Inflammatory macrophage treated with lipopolysaccharide for 4 hours (primary cell): ENCODE data around the gene OR10R2.

Experiments
- DNase-seq: peaks from one replicate; pipeline ENCODE4 v3.0.0-alpha.2; 2020

OR10R2 gene, protein sequence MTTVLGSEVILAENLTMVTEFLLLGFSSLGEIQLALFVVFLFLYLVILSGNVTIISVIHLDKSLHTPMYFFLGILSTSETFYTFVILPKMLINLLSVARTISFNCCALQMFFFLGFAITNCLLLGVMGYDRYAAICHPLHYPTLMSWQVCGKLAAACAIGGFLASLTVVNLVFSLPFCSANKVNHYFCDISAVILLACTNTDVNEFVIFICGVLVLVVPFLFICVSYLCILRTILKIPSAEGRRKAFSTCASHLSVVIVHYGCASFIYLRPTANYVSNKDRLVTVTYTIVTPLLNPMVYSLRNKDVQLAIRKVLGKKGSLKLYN

DNA sequence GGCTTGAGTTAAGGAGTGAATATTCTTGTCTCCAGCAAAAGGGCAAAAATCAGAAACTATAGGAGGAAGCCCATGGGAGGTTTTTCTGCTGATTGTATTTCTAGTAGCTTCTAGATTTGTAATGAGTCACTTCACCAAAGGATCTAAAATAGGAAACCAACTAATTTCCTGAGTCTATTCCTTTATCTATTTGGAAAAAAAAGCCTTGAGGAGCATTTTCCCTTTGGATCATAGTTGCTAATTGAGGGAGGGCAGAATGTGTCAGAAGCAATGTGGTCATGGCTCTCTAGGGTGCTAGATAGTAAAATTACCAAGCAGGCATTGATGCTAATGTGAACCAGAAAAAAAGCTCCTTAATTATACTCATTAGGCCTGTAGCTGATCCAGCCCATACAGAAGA lies at the start of gene OR10R2:
TSS of gene OR10R2 (plus strand) at position 301 of the 400 bp plus-strand sequence. CDS start 106 bp downstream, outside the sequence.
- no peak for DNase-seq

DNA sequence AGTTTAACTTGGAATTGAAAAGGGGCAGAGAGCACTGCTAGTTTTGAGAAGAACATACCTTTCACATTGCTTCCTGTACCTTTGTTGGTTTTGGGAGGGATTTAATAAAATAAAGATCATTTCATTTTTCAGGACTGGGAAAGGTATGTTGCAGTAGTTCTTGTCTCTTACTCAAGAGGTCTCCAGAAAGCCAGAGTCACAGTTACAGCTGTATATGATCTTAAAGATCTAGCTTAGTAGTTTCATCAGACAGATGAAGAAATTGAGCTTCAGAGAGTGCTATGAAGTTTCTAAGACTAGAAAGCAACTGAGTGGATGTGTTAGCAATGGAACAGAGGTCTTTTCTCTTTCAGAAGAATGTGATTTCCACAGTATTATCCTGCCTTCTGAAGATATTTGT lies 47.0 kb upstream of the OR10R2 start:
- DNase-seq: peak; percentile 39

DNA sequence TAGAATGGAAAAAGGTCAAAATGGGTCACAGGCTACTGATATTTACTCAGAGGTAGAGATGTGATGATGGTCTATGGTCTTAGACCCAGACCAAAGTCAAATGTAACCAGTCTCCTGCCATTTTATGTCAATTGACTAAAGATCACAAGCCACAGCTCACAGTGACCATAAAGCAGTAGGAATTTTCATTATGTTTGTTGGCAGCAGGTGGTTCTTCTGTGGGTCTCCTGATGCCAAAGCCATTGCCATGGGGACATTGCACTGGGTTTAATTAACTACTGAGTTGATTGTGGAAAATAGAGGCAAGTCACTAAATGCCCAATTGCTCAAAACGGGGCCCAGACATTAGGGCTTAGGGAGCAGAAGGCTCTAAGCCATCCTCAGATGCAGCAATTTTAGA lies 45.9 kb upstream of the OR10R2 start, which contains the start of gene OR10K2:
TSS of gene OR10K2 (minus strand) at position 101 of the 400 bp plus-strand sequence. CDS start 5,371 bp downstream, outside the sequence.
- DNase-seq: no peak

DNA sequence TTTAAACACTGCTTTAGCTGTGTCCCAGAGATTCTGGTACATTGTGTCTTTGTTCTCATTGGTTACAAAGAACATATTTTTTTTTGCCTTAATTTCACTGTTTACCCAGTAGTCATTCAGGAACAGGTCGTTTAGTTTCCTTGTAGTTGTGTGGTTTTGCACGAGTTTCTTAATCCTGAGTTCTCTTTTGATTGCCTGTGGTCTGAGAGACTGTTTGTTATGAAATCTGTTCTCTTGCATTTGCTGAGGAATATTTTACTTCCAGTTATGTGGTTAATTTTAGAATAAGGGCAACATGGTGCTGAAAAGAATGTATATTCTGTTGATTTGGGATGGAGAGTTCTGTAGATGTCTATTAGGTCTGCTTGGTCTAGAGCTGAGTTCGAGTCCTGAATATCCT lies 41.9 kb upstream of the OR10R2 start:
- peak; percentile 77 for DNase-seq

DNA sequence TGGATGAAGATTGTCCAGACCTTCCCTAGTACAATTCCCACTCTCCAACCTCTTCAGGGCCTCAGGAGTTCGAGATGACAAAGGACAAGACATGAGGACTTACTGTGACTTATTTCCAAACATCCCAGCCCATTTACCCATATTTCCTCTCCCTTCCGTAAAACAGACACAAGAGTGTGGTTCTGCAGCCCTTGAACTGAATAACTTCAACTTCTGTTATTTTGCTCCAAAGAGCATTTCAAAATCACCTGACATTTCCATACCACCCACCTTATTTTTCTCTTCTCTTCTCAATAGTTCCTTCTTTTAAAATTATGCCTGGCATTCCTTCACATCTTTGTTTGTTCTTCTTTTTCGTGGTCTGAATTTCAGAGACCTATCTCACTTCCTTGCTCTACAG lies 37.3 kb upstream of the OR10R2 start:
- DNase-seq: peak; percentile 56

DNA sequence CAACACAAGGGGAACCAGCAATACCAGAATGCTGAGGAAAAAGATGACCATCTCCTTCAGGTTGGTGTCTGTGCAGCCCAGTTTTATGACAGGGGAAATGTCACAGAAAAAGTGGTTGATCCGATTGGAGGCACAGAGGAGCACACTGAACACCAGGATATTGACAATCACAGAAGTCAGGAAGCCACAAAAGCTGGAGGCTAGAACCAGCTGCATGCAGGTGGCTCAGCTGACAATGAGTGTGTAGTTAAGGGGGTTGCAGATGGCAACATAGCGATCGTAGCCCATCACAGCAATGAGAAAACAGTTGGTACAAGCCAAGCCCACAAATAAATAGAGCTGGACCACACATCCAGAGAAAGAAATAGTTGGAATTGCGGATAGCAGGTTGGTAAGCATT lies 26.6 kb upstream of the OR10R2 start:
- no peak for DNase-seq

DNA sequence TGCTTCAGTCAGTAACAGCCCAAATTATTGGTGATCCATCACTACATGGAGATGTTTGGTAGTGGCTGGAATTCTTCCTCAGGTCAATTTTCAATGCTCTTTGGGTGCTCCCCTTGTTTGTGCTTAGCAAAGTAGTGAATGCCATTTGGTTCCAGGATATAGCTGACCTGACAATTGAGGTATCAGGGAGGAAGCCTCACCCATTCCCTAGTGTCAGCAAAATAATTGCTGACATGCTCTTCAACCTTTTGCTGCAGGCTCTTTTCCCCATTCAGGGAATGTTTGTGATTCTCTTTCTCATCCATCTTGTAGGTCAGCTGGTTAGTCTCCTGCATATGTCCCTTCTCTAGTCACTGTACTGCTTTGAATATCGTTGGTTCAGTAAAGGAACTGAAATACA lies 17.5 kb upstream of the OR10R2 start:
- no peak for DNase-seq

DNA sequence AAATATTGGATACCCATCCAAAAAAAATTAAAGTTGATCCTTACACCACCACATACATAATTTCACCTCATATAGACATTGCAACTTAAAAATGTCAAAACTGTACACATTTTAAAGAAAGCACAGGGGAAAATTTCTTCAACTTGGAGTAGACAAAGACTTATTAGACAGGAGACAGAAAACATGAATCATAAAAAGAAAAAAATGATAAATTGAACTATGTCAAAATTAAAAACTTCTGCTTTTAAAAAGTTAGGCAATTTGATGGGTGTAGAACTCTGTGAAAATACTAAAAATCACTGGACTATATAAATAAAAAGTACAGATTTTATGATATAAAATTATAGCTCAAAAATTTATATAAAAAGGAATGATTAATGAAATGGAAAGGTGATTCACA lies 14.8 kb upstream of the OR10R2 start:
- DNase-seq: peak; percentile 50

DNA sequence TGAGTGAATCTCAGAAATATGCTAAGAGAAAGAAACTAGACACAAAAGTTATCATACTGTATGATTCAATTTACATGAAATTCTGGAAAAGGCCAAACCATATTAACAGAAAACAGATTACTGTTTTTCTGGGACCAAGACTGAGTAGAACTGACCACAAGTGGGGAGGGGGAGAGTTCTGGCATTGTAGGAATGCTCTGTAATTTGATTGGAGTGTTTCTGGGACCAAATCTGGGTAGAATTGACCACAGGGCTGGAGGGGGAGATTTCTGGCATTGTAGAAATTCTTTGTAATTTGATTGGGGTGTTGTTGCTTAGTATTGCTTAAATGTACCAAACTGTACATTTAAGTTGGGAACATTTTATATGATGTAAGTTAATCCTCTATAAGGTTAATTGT lies 13.8 kb upstream of the OR10R2 start:
- DNase-seq: no peak

DNA sequence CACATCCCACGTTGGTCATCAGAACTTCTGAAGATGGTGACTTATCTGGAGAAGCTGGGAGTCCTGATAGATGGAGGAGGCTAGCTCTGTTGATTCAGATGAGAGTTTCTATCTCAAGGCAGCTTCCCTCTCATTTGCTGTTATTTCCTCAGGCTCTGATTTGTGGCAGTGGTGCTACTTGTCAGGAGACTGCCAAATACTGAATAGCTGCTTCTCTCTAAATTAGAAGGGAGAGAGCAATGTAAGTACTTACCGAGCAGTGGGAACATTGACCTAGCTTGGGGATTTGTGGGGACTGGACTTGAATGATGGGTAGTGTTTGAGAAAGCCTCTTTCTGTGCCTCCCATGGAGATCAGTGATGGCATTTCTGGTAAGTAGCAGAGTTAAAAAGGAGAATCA lies 10.5 kb upstream of the OR10R2 start, which contains the start of gene OR10K1:
TSS of gene OR10K1 (plus strand) at position 301 of the 400 bp plus-strand sequence. CDS start 3,728 bp downstream, outside the sequence.
- DNase-seq: no peak

DNA sequence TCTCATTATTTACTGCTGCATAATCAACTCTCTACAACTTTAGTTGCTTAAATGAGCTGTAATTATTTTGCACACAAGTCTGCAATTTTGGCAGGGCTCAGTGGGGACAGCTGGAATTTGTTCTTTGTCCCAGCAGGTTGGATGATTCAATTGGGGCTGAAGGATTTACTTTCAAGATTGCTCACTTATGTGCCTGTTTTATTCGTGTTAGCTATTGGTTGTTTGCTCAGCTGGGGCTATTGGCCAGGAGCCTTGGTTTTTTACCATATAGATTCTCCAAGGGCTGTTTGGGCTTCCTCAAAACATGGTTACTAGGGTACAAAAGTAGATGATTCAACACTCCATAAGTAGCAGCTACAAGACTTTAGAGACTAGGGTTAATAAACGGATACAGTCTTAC lies 13.4 kb downstream of the OR10R2 start:
- DNase-seq: no peak

DNA sequence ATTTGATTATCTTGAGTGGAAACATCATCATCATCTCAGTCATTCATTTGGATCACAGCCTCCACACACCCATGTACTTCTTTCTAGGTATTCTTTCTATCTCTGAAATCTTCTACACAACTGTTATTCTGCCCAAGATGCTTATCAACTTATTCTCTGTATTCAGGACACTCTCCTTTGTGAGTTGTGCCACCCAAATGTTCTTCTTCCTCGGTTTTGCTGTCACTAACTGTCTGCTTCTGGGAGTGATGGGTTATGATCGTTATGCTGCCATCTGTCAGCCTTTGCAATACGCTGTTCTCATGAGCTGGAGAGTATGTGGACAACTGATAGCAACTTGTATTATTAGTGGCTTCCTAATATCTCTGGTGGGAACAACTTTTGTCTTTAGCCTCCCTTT lies 19.3 kb downstream of the OR10R2 start:
- no peak for DNase-seq

DNA sequence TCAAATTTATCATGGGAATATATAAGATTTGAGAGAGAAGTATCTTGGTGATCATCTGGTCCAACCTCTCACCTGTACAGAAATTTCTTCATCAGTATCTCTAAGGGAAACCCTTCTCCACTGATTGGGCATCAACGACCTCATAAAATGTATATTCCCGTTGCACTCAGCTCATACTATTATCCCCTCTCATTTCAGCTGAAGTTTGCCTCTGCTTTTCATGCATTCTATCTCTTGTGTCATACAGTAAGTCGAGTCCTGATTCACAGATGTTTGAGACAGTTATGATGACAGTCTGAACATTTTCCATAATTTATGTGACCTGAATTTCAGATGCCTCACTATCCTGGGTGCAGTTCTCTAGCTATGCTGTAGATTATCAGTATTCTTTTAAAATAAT lies 21.0 kb downstream of the OR10R2 start:
- DNase-seq: no peak

DNA sequence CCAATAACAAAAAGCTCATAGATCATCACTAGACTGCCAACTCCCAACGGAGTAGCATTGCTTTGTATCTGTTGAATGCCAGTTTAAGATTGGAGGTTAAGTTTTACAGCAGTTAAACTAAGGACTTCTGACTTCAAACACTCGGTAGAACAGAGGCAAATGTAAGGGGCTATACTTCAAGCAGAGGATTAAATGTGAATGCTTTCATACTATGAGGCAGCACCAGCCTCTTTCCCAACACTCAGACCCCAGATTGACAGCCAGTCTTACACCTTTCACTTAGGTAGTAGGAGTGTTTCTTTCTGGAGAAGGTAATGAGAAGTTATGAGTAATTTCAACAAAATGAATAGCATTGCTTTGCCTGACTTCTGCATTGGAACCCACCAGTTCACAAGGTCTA lies 22.8 kb downstream of the OR10R2 start:
- no peak for DNase-seq

DNA sequence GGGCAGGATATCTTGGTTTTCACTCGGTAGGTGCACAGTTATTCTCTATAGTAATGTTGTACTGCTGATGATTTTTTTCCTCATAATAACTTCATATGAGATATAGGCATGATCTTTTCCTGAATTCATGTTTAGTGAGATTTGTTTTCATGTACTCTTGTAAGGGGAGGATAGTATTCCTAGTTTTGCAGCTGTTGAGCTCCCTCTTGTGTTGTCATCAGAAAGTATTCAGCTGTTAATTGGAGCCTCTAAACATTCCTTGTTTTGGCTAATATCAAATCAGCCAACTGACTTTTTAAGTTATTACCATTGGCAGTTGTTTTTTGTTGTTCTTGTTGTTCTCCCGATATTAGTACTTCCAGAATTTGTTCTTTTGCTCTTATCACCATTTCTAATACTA lies 24.4 kb downstream of the OR10R2 start:
- peak; percentile 56 for DNase-seq

DNA sequence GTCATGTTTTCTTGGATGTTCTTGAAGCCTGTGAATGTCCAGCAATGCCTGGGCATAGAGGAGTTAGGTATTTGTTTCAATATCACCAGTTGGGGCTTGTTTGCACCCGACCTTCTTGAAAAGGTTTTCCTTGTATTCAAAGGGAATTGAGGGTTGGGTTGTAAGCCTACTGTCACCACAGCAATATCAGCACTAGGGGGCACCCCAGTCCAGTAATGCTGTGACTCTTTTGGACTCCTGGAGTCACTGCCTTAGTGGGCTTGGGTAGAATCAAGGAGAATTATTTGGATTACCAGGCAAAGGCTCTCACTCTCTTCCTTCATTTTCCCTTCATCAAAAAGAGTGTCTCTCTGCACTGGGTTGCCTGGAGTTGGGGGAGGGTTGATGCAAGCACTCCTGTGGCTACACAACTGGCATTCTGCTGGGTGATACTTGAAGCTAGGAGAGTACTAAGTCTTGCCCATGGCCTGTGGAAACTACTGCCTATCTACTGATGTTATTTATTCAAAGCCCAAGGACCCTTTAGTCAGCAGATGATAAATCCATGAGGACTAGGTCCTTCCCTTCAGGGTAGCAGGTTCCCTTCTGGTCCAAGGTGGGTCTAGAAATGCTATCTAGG lies 34.5 kb downstream of the OR10R2 start:
- DNase-seq: peak; percentile 60

DNA sequence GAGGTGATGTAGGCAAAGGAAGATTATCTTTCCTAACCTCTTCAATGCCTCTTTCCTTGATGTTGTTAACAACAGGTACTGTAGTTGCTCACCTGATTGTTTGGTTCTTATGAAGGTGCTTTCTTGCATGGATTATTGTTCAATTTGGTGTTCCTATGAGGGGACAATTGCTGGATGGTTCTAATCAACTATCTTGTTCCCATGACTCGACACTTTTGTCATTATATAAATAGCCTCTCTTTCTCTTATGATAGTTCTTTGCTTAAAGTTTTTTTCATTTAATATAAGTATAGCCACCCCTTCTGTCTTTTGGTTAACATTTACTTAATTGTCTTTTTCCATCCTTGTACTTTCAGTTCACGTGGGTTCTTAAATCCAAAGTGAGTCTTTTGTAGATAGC lies 35.5 kb downstream of the OR10R2 start:
- no peak for DNase-seq

DNA sequence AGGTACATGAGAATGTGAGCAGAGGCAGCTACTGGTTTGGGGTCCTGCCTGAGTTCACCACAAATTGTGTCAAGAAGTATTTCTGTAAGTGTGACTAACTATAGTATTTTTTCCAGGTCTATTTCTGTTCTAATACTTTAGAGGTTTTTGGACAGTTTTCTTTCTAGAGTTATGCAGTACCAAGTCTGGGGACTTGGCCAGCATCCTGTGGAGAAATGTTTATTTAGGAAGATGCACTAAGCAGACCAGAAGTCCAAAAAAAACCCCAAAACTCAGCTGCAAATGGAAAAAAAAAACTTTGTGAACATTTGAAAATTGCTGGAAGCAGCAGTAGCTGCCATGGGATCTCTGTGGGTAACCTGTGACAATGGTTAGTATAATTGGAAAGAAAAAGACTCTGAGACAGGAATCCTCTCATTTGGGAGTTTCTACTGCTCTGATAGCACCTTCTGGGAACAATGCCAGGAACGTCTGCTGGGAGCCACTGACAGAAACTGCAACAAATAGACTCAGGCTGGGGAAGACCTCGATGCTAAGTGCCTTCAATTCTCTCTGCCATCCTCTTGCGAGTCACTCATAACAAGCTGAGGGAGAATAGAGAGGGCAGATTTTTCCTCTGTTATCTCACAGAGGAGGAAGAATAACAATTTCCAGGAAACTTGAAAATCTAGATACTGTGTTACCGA lies 37.6 kb downstream of the OR10R2 start:
- DNase-seq: no peak

DNA sequence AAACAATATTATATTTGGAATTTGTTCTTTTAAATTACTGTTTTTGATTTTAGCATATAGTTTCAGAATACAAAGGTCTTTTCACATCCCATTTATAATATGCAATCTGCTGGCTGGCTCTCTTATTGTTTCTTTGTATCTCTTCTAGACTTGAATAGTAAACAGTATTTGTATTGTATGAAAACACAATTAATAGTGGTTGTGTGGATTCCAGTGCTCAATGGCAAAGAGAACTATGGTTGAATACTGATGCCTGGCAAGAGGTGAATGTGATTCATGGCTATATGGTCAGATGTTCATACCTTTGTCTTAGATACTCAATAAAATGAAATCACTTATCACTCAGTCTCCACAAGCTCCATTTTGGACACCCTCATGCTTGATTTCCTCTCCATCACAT lies 44.9 kb downstream of the OR10R2 start:
- no peak for DNase-seq

DNA sequence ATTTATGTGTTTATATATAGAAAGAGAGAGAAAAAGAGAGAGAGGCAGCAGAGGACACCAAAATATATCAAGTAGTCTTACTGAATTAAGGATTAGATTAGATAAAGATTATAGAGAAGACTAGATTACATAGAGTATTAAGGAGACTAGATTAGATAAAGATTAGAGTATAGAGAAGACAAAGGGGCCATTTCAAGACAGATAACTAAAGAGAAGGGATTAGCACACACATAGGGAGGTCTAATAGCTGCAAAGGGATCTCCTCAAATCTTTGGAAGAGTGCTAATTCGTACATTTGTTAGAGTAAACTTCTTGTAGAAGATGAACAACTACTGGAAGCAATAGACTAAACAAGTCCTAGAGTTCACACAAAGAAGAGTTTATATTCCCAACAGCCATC lies 48.0 kb downstream of the OR10R2 start:
- no peak for DNase-seq

DNA sequence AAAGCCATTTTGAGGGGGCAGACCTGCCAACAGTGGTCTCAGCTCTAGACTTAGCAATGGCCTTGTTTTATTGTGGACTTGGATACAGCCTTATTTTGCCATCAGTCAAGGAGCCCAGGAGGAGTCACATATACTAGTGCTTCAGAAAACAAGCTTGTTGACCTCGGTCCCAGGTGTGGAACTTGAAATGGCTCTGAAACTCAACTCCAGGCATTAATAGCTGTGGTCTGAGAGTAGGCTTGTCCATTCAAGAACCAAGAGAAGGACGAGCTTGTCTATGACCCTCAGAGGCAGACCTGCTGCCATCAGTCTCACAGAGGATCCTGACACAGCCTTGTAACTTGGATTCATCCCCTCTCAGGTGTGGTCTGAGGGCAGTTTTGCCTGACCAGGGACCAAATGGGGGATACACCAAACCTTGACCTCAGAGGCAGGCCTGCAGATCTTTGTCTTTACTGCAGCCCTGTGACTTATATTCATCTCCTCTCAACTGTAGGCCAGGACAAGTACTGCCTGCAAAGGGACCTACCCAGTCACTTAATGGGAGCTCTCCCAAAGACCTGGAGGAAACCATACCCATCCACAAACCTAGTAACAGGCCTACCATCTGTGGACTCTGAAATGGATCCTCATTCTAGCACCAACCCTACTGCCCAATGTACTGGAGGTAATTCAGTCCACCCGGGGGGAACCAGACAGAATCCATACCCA lies 49.1 kb downstream of the OR10R2 start:
- no peak for DNase-seq

DNA sequence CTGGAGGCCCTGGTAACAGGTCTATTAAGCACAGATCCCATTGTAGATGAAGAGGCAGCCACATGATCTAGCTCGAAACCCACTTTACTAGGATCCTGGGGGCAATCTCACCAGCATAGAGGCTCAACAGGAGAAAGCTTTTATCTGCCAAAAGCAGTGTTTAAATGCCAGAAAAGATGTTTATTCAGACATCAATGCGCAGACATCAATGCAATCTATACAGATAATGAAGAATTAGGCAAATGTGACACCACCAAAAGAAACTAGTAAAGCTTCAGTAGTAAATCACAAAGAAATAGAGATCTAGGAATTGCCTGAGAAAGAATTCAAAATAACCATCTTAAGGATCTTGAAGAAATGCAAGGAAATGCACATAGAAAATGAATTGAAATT lies 49.6 kb downstream of the OR10R2 start:
- DNase-seq: no peak

DNA sequence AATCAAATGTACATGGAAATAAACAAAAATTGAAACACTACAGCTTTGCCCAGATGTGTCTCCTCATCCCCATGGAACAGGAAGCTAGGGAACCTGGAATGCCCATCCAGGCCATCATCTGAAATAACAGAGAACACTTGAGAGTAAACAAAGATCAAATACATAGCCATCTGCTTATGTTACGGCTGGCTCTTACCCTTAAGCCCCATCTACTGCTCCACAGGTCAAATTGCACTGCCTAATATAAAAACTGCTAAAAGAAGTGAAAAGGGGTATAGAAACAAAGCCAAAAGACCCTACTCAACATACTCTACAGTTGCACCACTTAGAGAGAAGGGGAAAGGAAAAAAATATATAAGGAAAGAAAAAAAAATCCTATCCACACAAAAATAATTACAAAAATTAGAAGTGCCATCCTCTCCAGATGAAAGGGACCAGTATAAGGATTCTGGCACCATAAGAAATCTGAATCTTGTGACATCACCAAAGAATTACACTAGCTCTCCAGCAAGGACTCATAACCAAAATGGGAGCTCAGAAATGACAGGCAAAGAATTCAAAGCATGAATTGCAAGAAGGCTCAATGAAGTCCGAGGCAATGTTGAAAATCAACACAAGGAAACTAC lies 55.3 kb downstream of the OR10R2 start:
- DNase-seq: peak; percentile 33
